ENCODE measurements around the gene PLEKHD1.

Gene PLEKHD1

GRCh38 chr14:69484444-69485314 lies at the start of gene PLEKHD1:
TSS of gene PLEKHD1 (plus strand) at chr14:69484728. CDS start at chr14:69484966, 238 bp downstream.
- TF ChIP-seq CTCF (IDR thresholded peaks at IDR 0.05; ENCODE audit: insufficient read depth, low read depth, low read length, missing control alignments): no peak

GRCh38 chr14:69439521-69440270 lies 44.8 kb upstream of the PLEKHD1 start:
- DNase-seq (ENCODE audit: low read depth): no peak
- no peak for TF ChIP-seq CTCF (IDR thresholded peaks at IDR 0.05; ENCODE audit: insufficient read depth, low read depth, low read length, missing control alignments)
- no peak overlapping the region for H3K4me3 ChIP-seq (ENCODE audit: low read length)

More at GRCh38 chr14:69484444-69485314, at the start of gene PLEKHD1:
- peak within 1 kb of the TSS; percentile 29 for H3K4me3 ChIP-seq (ENCODE audit: low read length)
- peak; percentile 6 for DNase-seq (ENCODE audit: low read depth)

GRCh38 chr14:69441948-69442347 lies 42.6 kb upstream of the PLEKHD1 start:
- TF ChIP-seq CTCF (IDR thresholded peaks at IDR 0.05; ENCODE audit: insufficient read depth, low read depth, low read length, missing control alignments): no peak
- no peak for DNase-seq (ENCODE audit: low read depth)
- H3K4me3 ChIP-seq (ENCODE audit: low read length): no peak overlapping the region

GRCh38 chr14:69443296-69443805 lies 41.2 kb upstream of the PLEKHD1 start:
- peak; percentile 14 for DNase-seq (ENCODE audit: low read depth)
- TF ChIP-seq CTCF (IDR thresholded peaks at IDR 0.05; ENCODE audit: insufficient read depth, low read depth, low read length, missing control alignments): no peak
- no peak overlapping the region for H3K4me3 ChIP-seq (ENCODE audit: low read length)

- DNase-seq (ENCODE audit: low read depth): no peak
- no peak for TF ChIP-seq CTCF (IDR thresholded peaks at IDR 0.05; ENCODE audit: insufficient read depth, low read depth, low read length, missing control alignments)
- no peak overlapping the region for H3K4me3 ChIP-seq (ENCODE audit: low read length)
Measured at GRCh38 chr14:69449216-69449615, 35.3 kb upstream of the PLEKHD1 start.

- peak; percentile 21 for DNase-seq (ENCODE audit: low read depth)
Measured at GRCh38 chr14:69451941-69452340, 32.6 kb upstream of the PLEKHD1 start.

More at GRCh38 chr14:69451941-69452340, 32.6 kb upstream of the PLEKHD1 start:
- no peak for TF ChIP-seq CTCF (IDR thresholded peaks at IDR 0.05; ENCODE audit: insufficient read depth, low read depth, low read length, missing control alignments)
- H3K4me3 ChIP-seq (ENCODE audit: low read length): no peak overlapping the region

Data from epithelial cell of esophagus (primary cell).